ENCODE data around the gene SMIM35. TPM values are rescaled to one million over a fixed set of nuclear protein-coding genes. Genes with fewer than 3 reads are reported as not detected.
A peak's percentile ranks its signal among the peaks of the same experiment; 100 is the strongest.

Gene SMIM35
- total RNA-seq, 1 experiment from 2014 or later = not detected

DNA sequence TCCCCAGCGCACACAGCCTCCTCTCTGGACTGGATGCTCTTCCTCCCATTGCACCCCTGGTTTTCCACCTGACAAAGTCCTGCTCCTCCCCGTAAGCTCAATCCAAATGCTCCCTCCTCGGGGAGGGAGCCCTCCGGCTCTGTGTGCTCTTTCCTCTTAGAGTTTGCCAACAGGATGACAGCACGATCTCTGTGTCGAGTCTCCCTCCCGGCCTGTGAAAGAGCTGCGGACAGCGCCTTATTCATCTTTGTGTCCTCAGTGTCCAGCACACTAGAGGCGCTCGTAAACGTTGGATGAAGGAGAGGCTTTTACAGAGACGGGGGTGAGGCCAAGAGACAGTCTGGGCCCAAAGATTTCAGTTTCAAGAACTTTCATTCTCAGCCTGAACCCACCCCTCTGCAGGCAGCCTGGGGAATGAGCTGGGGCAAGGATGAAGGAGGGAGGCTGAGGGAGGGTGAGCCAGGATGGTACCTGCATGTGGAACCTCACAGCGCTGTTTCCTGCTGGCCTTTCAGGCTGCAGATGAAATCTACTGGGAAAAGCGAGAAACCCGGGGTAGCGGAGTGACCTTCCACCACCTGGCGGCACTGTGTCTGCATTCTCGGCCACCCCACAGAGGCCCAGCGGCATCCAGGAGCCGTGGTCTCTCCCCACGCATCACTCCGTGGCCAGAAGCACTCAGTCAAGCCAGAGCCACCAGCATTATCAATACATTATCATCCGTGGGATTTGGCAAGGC, 18.4 kb downstream of the SMIM35 start:
- Mint-ChIP-seq H3K36me3 (no peaks in the 10 kb centered on the region), H3K27ac (no peak overlapping the region), H3K27me3 (ENCODE audit: low read depth) (no peaks in the 10 kb centered on the region), H3K9me3 (no peaks in the 10 kb centered on the region), H3K4me1 (peaks cover 6% of the 10 kb centered on the region), H3K4me3 (no peak overlapping the region)
- POLR2A ChIA-PET = no interaction called here
- CTCF ChIA-PET = interaction anchor here (0.8 to 1.4 kb wide), 4 partner anchors 15 to 251 kb away, joined by 3 read pairs; no protein-coding TSS in a partner anchor
- peak; percentile 90 for ATAC-seq
- peak; percentile 68 for DNase-seq (ENCODE audit: low spot score)
- TF ChIP-seq, protein P1, sequence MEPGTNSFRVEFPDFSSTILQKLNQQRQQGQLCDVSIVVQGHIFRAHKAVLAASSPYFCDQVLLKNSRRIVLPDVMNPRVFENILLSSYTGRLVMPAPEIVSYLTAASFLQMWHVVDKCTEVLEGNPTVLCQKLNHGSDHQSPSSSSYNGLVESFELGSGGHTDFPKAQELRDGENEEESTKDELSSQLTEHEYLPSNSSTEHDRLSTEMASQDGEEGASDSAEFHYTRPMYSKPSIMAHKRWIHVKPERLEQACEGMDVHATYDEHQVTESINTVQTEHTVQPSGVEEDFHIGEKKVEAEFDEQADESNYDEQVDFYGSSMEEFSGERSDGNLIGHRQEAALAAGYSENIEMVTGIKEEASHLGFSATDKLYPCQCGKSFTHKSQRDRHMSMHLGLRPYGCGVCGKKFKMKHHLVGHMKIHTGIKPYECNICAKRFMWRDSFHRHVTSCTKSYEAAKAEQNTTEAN (CRISPR knock-in tag; IDR thresholded peaks at IDR 0.05) = no peak
- TF ChIP-seq ZSCAN18 (CRISPR knock-in tag; IDR thresholded peaks at IDR 0.05) (no peak), ATF1 (CRISPR knock-in tag; IDR thresholded peaks at IDR 0.05) (no peak), KAT7 (CRISPR knock-in tag; IDR thresholded peaks at IDR 0.05; ENCODE audit: borderline replicate concordance) (no peak), ZNF121 (CRISPR knock-in tag; IDR thresholded peaks at IDR 0.05) (no peak), NR1H2 (CRISPR knock-in tag; IDR thresholded peaks at IDR 0.05) (no peak), ZNF396 (CRISPR knock-in tag; IDR thresholded peaks at IDR 0.05; ENCODE audit: borderline replicate concordance) (no peak), ARID4B (CRISPR knock-in tag; IDR thresholded peaks at IDR 0.05; ENCODE audit: borderline replicate concordance) (no peak), ZNF416 (CRISPR knock-in tag; IDR thresholded peaks at IDR 0.05) (no peak), GTF2I (CRISPR knock-in tag; conservative IDR thresholded peaks at IDR 0.05) (no peak), SMAD3 (CRISPR knock-in tag; IDR thresholded peaks at IDR 0.05; ENCODE audit: borderline replicate concordance) (no peak), CREM (CRISPR knock-in tag; IDR thresholded peaks at IDR 0.05) (no peak)

GRCh38 chr11:118067006-118067405, 19.8 kb downstream of the SMIM35 start:
- TF ChIP-seq KAT7 (CRISPR knock-in tag; IDR thresholded peaks at IDR 0.05; ENCODE audit: borderline replicate concordance) = no peak
- Mint-ChIP-seq H3K27ac (no peak overlapping the region), H3K4me3 (no peak overlapping the region), H3K36me3 (no peaks in the 10 kb centered on the region), H3K9me3 (no peaks in the 10 kb centered on the region), H3K27me3 (ENCODE audit: low read depth) (no peaks in the 10 kb centered on the region), H3K4me1 (peaks cover 9% of the 10 kb centered on the region)
- CTCF ChIA-PET = no interaction called here
- DNase-seq (ENCODE audit: low spot score) = no peak
- ATAC-seq = no peak
- POLR2A ChIA-PET = no interaction called here

DNA sequence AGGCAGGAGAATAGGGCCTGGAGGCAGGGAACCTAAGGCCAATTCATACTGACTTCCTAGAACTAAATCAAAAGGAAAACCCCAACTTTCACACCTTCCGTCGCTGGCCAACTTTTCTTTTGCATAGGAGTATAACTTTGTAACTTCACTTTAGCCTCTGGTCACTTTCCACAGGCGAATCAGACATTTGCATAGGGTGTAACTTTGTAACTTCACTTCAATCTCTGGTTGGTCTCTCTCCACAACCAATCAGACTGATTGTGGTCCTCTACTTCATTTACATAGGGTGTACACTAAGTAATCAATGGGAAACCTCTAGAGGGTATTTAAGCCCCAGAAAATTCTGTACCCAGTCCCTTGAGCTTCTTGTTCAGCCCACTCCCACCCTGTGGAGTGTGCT, 21.4 kb downstream of the SMIM35 start:
- no peak for DNase-seq (ENCODE audit: low spot score)
- TF ChIP-seq ATF6 (CRISPR knock-in tag; IDR thresholded peaks at IDR 0.05) = no peak
- TF ChIP-seq ZNF423 (CRISPR knock-in tag; IDR thresholded peaks at IDR 0.05) = no peak
- TF ChIP-seq HMGA2 (CRISPR knock-in tag; IDR thresholded peaks at IDR 0.05) = no peak
- no peak for TF ChIP-seq SP1 (CRISPR knock-in tag; conservative IDR thresholded peaks at IDR 0.05)
- no peak for TF ChIP-seq ZNF671 (CRISPR knock-in tag; IDR thresholded peaks at IDR 0.05)
- no peak for TF ChIP-seq KAT7 (CRISPR knock-in tag; IDR thresholded peaks at IDR 0.05; ENCODE audit: borderline replicate concordance)
- TF ChIP-seq, protein P2, sequence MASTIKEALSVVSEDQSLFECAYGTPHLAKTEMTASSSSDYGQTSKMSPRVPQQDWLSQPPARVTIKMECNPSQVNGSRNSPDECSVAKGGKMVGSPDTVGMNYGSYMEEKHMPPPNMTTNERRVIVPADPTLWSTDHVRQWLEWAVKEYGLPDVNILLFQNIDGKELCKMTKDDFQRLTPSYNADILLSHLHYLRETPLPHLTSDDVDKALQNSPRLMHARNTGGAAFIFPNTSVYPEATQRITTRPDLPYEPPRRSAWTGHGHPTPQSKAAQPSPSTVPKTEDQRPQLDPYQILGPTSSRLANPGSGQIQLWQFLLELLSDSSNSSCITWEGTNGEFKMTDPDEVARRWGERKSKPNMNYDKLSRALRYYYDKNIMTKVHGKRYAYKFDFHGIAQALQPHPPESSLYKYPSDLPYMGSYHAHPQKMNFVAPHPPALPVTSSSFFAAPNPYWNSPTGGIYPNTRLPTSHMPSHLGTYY (CRISPR knock-in tag; IDR thresholded peaks at IDR 0.05) = no peak
- TF ChIP-seq FOXJ3 (CRISPR knock-in tag; IDR thresholded peaks at IDR 0.05; ENCODE audit: borderline replicate concordance) = no peak
- no peak for TF ChIP-seq ATF1 (CRISPR knock-in tag; IDR thresholded peaks at IDR 0.05)
- TF ChIP-seq NFATC4 (CRISPR knock-in tag; IDR thresholded peaks at IDR 0.05) = no peak
- peaks cover 4% of the 10 kb centered on the region for H3K4me1 Mint-ChIP-seq
- no peak overlapping the region for H3K27ac Mint-ChIP-seq
- H3K27me3 Mint-ChIP-seq (ENCODE audit: low read depth) = no peaks in the 10 kb centered on the region
- H3K36me3 Mint-ChIP-seq = no peaks in the 10 kb centered on the region
- ATAC-seq = no peak
- H3K9me3 Mint-ChIP-seq = no peaks in the 10 kb centered on the region
- H3K4me3 Mint-ChIP-seq = no peak overlapping the region
- ChIA-PET POLR2A (no interaction called here), CTCF (no interaction called here)
